ENCODE data around the gene DNAH6. TPM values are rescaled to one million over a fixed set of nuclear protein-coding genes. Genes with fewer than 3 reads are reported as not detected.

The DNAH6 gene
- polyA plus RNA-seq, 2 of the 4 experiments (the other 2 are of a cell fraction): 0.13 to 0.32 TPM

GRCh38 chr2:84841577-84841976 is 325.3 kb downstream of the DNAH6 start:
- ChIA-PET POLR2A (no interaction called here), CTCF (interaction anchor here (1.0 to 1.7 kb wide), 3 partner anchors 8 to 100 kb away, joined by 3 read pairs; no protein-coding TSS in a partner anchor)
- 77% methylated on average over 6 of the region's 6 CpGs for WGBS (ENCODE audit: missing lambda C conversion rate)
- ATAC-seq (no peak), DNase-seq (ENCODE audit: low read depth in 1 of 2, low spot score in 1 of 2) (no peak), FAIRE-seq (no peak)
- no peak overlapping the region for H3K27ac ChIP-seq
- H3K4me2 ChIP-seq: no peak overlapping the region
- H3K4me3 ChIP-seq: no peak overlapping the region
- no peaks in the 10 kb centered on the region for H3K4me1 ChIP-seq
- H3K9me3 ChIP-seq: peaks cover 3% of the 10 kb centered on the region; the same call in 1 of the 3 replicates
- no peak for TF ChIP-seq EP300 (IDR thresholded peaks at IDR 0.05)
- no peak for TF ChIP-seq KDM5A (IDR thresholded peaks at IDR 0.05)
- TF ChIP-seq POLR2AphosphoS2 (conservative IDR thresholded peaks at IDR 0.05; ENCODE audit: low read length): no peak
- TF ChIP-seq POLR2A (IDR thresholded peaks at IDR 0.05; ENCODE audit: low read length): no peak
- no peak for TF ChIP-seq NFE2L2 (conservative IDR thresholded peaks at IDR 0.05; ENCODE audit: low read length)
- TF ChIP-seq EHF (CRISPR knock-in tag; IDR thresholded peaks at IDR 0.05): no peak
- no peak for TF ChIP-seq BCL3 (IDR thresholded peaks at IDR 0.05)
- no peak for TF ChIP-seq HDAC2 (IDR thresholded peaks at IDR 0.05)
- TF ChIP-seq EHMT2 (IDR thresholded peaks at IDR 0.05; ENCODE audit: low read depth): no peak
- no peak for TF ChIP-seq ZFP36 (IDR thresholded peaks at IDR 0.05; ENCODE audit: borderline replicate concordance, partially characterized antibody)
- TF ChIP-seq MAFK (IDR thresholded peaks at IDR 0.05; ENCODE audit: partially characterized antibody): no peak
- TF ChIP-seq RFX5 (IDR thresholded peaks at IDR 0.05): no peak
- no peak for TF ChIP-seq USF2 (IDR thresholded peaks at IDR 0.05)
- TF ChIP-seq ZC3H11A (IDR thresholded peaks at IDR 0.05): no peak
- no peak for TF ChIP-seq CHD4 (IDR thresholded peaks at IDR 0.05; ENCODE audit: borderline replicate concordance)
- TF ChIP-seq MAX (IDR thresholded peaks at IDR 0.05): no peak
- no peak for TF ChIP-seq FOSB (CRISPR knock-in tag; IDR thresholded peaks at IDR 0.05)

GRCh38 chr2:84844141-84844540 is 327.8 kb downstream of the DNAH6 start:
- ATAC-seq (no peak), DNase-seq (ENCODE audit: low read depth in 1 of 2, low spot score in 1 of 2) (no peak), FAIRE-seq (no peak)
- Histone ChIP-seq H3K4me2 (no peak overlapping the region), H3K4me1 (no peaks in the 10 kb centered on the region), H3K4me3 (no peak overlapping the region), H3K9me3 (no peaks in the 10 kb centered on the region), H3K27ac (no peak overlapping the region)
- POLR2A ChIA-PET: no interaction called here
- CTCF ChIA-PET: no interaction called here
- TF ChIP-seq MAFK (IDR thresholded peaks at IDR 0.05; ENCODE audit: partially characterized antibody): no peak
- no peak for TF ChIP-seq EP300 (IDR thresholded peaks at IDR 0.05)
- no peak for TF ChIP-seq FOXS1 (CRISPR knock-in tag; IDR thresholded peaks at IDR 0.05)
- 77% methylated on average over 8 of the region's 8 CpGs for WGBS (ENCODE audit: missing lambda C conversion rate)

- Histone ChIP-seq H3K9me3 (no peaks in the 10 kb centered on the region), H3K27ac (no peak overlapping the region), H3K4me1 (no peaks in the 10 kb centered on the region), H3K4me2 (no peak overlapping the region), H3K4me3 (no peak overlapping the region)
- no peak for ATAC-seq
- FAIRE-seq: no peak
- TF ChIP-seq RCOR1 (IDR thresholded peaks at IDR 0.05; ENCODE audit: low read depth, low read length) (no peak), ESRRA (IDR thresholded peaks at IDR 0.05; ENCODE audit: borderline replicate concordance, low read length) (no peak), PHF8 (IDR thresholded peaks at IDR 0.05; ENCODE audit: borderline replicate concordance, low read depth) (no peak), ZFP36 (IDR thresholded peaks at IDR 0.05; ENCODE audit: borderline replicate concordance, partially characterized antibody) (no peak), KDM1A (IDR thresholded peaks at IDR 0.05; ENCODE audit: low read depth) (no peak), ZSCAN20 (CRISPR knock-in tag; IDR thresholded peaks at IDR 0.05) (no peak), BHLHE40 (IDR thresholded peaks at IDR 0.05; ENCODE audit: low read depth, low read length) (no peak), GATA3 (IDR thresholded peaks at IDR 0.05; ENCODE audit: borderline replicate concordance) (no peak), CHD2 (IDR thresholded peaks at IDR 0.05; ENCODE audit: low read length, partially characterized antibody) (no peak), USF2 (IDR thresholded peaks at IDR 0.05) (no peak), CBX8 (IDR thresholded peaks at IDR 0.05) (no peak), MYC (IDR thresholded peaks at IDR 0.05; ENCODE audit: borderline replicate concordance, low read length) (no peak), TFCP2L1 (CRISPR knock-in tag; IDR thresholded peaks at IDR 0.05) (no peak), CTCF (IDR thresholded peaks at IDR 0.05) (no peak), MAX (IDR thresholded peaks at IDR 0.05) (no peak)
- no peak for DNase-seq (ENCODE audit: low read depth in 1 of 2, low spot score in 1 of 2)
- ChIA-PET CTCF (interaction anchor here (1.5 kb wide), 1 partner anchor 79 kb away, joined by 3 read pairs; no protein-coding TSS in a partner anchor), POLR2A (no interaction called here)
- WGBS (ENCODE audit: missing lambda C conversion rate): 39% methylated on average over 5 of the region's 5 CpGs
Measured at GRCh38 chr2:84846041-84846663, 329.9 kb downstream of the DNAH6 start.

All from A549 (cell line).